ENCODE measurements around the gene GRPEL2.

Gene GRPEL2

DNA sequence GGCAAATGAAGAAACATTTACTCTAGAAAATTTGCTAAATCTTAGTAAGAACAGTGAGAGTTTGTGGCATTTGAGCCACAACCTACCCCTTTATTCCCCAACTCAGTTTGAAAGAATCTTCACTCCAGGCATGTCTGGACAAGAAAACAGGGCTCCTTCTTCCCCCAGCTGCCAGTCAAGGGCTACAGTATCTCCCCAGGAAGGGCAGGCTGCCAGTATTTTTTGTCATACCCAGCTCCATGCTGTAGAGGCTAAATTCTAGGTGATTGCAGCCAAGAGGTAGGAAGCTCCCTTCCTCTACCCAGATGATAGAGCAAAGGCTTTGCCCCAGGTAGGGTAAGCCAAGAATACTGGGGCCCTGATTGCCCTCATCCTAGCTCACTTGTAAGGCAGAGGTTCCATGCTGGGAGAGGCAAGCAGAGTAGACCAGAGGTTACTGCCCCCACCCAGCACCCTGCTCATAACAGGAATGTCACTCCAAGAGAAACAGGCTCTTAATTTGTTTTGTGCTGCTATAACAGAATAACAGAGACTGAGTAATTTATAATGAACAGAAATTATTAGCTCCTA, 20.0 kb upstream of the GRPEL2 start:
- TF ChIP-seq, protein P1, sequence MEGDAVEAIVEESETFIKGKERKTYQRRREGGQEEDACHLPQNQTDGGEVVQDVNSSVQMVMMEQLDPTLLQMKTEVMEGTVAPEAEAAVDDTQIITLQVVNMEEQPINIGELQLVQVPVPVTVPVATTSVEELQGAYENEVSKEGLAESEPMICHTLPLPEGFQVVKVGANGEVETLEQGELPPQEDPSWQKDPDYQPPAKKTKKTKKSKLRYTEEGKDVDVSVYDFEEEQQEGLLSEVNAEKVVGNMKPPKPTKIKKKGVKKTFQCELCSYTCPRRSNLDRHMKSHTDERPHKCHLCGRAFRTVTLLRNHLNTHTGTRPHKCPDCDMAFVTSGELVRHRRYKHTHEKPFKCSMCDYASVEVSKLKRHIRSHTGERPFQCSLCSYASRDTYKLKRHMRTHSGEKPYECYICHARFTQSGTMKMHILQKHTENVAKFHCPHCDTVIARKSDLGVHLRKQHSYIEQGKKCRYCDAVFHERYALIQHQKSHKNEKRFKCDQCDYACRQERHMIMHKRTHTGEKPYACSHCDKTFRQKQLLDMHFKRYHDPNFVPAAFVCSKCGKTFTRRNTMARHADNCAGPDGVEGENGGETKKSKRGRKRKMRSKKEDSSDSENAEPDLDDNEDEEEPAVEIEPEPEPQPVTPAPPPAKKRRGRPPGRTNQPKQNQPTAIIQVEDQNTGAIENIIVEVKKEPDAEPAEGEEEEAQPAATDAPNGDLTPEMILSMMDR (IDR thresholded peaks at IDR 0.05; ENCODE audit: control insufficient read depth, insufficient read depth, low read depth, low read length, missing control alignments) = no peak
- no peak for DNase-seq (ENCODE audit: low read depth)
- H3K4me3 ChIP-seq (ENCODE audit: control insufficient read depth, low read depth, low read length) = no peak overlapping the region

DNA sequence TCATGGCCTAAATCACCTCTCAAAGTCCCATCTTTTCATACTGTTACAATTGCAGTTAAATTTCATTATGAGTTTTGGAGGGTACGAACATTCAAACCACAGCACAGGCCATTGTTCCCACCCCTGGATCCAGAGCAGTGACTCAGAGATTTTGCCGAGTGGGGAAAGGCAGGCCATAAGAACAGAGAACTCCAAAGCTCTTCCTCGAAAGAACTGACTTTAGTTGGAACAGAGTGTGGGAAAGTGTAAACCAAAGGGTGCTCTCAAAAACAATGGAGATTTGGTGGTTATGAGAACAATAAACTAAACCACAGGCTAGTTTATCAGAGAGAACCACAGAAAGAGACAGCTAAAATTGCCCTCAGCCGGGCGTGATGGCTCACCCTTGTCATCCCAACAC, 19.4 kb upstream of the GRPEL2 start:
- TF ChIP-seq, protein P1 (IDR thresholded peaks at IDR 0.05; ENCODE audit: control insufficient read depth, insufficient read depth, low read depth, low read length, missing control alignments) = no peak
- DNase-seq (ENCODE audit: low read depth) = no peak
- H3K4me3 ChIP-seq (ENCODE audit: control insufficient read depth, low read depth, low read length) = no peak overlapping the region

DNA sequence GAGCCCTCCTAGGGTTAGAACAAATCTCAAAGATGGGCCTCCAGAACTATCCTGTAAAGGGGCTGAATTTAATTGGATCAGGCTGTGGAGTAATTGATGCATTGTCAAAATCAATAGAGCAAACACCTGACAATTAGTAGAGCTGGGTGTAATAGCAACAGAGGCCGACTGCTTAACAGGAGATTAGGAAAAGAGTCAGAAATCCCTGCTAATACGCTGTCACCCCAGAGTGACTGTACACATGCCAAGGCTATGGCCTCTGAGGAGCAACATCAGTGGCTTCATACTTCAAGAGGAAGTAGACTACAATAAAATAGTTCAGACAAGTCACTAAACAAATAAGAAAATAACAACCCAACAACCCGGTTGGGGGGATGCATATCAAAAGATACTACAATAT, 18.7 kb upstream of the GRPEL2 start:
- TF ChIP-seq, protein P1 (IDR thresholded peaks at IDR 0.05; ENCODE audit: control insufficient read depth, insufficient read depth, low read depth, low read length, missing control alignments) = no peak
- no peak for DNase-seq (ENCODE audit: low read depth)
- H3K4me3 ChIP-seq (ENCODE audit: control insufficient read depth, low read depth, low read length) = no peak overlapping the region

DNA sequence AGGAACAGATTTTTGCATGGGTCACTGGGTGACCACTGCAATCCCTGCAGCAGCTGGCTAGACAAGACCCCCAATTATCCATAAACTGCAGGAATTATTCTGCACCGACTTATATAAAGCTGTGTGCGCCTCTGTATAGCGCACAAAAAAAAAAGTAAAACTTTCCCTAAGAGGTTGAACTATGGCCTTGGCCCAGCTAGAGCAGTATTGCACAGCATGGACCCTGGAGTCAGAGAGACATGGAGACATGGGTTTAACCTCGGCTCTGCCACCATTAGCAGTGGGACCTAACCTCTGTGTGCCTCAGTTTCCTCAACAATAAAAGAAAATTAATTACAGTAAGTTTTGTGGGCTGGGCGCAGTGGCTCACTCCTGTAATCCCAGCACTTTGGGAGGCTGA, 17.1 kb upstream of the GRPEL2 start:
- TF ChIP-seq, protein P1 (IDR thresholded peaks at IDR 0.05; ENCODE audit: control insufficient read depth, insufficient read depth, low read depth, low read length, missing control alignments) = no peak
- no peak overlapping the region for H3K4me3 ChIP-seq (ENCODE audit: control insufficient read depth, low read depth, low read length)
- DNase-seq (ENCODE audit: low read depth) = no peak

DNA sequence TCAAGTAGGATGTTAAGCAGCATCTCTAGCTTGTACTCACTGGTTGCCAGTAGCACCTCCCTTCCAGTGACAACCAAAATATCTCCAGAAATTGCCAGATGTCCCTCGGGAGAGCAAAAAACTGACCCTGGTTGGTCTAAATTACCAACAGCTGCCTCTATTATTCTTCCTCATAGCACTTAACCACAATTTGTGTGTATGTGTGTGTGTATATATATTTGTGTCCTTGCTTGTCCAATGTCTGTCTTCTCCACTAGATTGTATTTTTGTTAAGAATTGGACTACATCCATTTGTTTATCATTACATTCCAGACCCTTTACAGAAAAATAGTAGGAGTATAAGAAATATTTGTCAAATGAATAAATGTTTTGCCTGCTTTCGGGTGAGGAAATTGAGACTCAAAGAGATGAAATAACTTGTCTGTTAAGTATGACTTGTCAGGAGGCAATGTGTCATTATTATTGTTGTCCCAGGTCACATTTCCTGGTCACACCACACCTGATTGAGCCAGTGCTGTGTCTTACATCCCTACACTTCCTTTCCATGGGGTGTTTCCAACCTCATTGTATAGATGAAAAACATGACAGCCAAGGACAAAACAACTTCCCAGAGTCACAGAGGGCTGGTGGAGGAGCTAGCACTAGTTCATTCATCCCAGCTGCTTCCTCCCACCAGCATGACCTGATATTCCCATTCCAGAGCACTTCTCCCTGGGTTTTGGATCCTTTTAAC, 11.4 kb upstream of the GRPEL2 start:
- no peak overlapping the region for H3K4me3 ChIP-seq (ENCODE audit: control insufficient read depth, low read depth, low read length)
- TF ChIP-seq, protein P1 (IDR thresholded peaks at IDR 0.05; ENCODE audit: control insufficient read depth, insufficient read depth, low read depth, low read length, missing control alignments) = no peak
- DNase-seq (ENCODE audit: low read depth) = no peak

DNA sequence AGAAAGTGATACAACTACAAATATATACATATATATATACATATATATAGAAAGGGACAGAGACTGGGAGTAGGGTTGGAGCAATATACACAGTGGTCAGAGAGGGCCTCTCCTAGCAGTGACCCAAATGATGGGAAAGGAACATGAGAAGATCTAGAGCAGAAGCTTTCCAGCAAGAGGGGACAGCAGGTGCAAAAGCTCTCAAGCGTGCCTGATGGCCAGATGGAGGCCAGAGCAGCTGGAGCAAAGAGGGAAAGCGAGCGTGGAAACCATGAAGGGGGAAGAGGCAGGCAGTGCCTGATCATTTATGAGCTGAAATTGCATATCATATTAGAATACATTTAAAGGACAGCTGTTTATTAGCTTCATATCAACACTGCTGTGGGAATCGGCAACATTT, 7.6 kb upstream of the GRPEL2 start:
- DNase-seq (ENCODE audit: low read depth) = no peak
- TF ChIP-seq, protein P1 (IDR thresholded peaks at IDR 0.05; ENCODE audit: control insufficient read depth, insufficient read depth, low read depth, low read length, missing control alignments) = no peak
- H3K4me3 ChIP-seq (ENCODE audit: control insufficient read depth, low read depth, low read length) = no peak overlapping the region
